GM13977 (cell line): Measurements from ENCODE around the gene FARS2.

ENCODE experiments used
- DNase-seq: peaks from one replicate; pipeline ENCODE4 v3.0.0; 2012; ENCODE audit warnings: low spot score
- CTCF ChIP-seq: IDR thresholded peaks from 2 replicates; pipeline ENCODE4 v1.5.1; 2012; ENCODE audit warnings: mild to moderate bottlenecking, control low read depth; ENCODE audit not compliant: insufficient read depth; ENCODE audit errors: extremely low read depth, missing control alignments
- in situ Hi-C: fragments of 300-500 bp; cut with MboI; formaldehyde crosslinking; loops from one replicate; pipeline ENCODE4 v1.12.0; 2022; ENCODE audit warnings: low sequenced_read_pairs, low pct_unique_long_range_greater_than_20kb, mixed read lengths, inconsistent platforms; ENCODE audit not compliant: unreplicated experiment

The FARS2 gene

DNA sequence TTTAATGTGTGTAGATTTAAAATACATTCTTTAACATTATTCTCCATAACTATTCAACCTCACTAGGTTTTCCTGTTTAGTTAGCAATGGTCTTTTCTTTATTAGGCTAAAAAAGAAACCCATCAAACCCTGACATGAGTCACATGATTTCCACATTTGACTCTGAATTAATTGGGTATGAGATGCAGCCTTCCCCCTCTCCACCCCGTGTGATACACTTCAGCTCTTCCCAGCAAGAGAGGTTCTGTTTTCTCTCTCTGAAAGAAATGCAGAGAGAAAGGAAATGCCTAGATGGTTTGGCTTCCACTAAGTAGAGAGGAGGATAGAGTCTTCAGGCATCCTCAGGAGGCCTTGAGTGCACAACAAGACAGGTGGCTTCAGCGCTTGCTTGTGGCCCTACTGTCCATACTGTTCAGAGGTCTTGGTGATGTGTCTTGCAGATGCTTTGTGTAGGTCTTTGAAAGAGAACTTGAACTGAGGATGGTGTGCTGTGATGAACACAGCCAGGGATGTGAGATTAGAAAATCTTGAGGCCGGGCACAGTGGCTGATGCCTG, 17.3 kb downstream of the FARS2 start:
- in situ Hi-C loops: no loop called here
- DNase-seq: no peak
- no peak for TF ChIP-seq CTCF

DNA sequence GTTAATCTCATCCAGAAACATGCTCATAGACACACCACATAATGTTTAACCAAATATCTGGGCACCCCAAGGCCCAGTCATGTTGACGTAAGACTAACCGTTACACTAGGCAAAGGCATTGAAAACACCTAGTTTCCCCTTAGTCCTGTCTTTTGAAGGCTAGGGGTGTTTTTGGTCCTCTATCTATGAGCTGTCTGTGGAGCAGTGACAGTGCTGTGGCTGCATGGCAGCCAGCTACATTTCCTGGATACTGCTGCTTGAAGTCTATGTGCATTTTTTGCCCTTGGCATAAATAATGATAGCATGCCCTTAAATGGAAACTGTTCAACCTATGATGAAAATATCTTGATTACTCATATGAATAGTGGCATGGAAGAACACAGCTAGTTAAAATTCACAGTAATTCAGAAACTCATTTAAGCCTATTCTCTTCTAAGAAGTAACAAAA, 18.6 kb downstream of the FARS2 start:
- DNase-seq: no peak
- in situ Hi-C loops: no loop called here
- TF ChIP-seq CTCF: no peak

DNA sequence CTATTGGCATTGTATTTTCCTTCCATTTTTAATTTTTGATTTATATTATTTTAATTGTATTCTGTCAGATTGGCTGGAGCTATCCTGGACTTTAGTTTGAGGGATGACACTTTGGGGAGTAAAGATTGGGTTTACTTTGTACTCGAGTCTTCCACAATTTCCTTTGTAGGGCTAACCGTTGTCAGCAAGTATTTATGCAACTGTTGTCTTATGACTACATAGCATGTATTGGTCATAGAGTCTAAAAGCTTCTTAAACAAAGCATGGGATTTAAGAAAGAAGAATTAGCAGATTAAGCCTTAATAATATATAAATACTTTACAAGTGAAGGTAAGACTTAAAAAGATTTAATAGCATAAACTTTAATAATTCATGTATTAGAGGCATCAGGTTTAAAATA, 19.6 kb downstream of the FARS2 start:
- in situ Hi-C loops: no loop called here

DNA sequence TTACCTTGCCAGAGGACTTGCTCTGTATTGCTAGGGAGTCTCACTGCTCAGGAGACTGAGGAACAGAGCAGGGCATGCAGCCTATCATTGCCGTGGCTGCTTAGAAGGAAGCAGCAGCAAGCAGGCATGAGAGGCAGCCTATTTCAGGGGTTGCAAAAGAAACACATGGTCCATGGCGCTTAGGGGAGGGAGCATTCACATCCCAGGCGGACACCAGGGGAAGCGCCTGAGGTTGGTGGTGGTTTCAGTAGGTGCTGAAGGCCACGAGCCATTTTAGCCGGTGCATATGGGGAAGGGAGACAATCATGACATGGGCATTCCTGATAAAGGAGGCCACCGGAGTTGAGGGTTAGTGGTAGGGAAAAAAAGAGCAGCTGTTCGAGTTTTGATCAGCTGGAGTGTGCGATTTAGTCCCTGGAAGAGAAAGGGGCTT, 20.9 kb downstream of the FARS2 start:
- in situ Hi-C loops: no loop called here
- DNase-seq: no peak
- no peak for TF ChIP-seq CTCF

More for the DNA sequence above, 19.6 kb downstream of the FARS2 start:
- no peak for TF ChIP-seq CTCF
- DNase-seq: no peak

GRCh38 chr6:5285081-5285480, 23.8 kb downstream of the FARS2 start:
- TF ChIP-seq CTCF: no peak
- no peak for DNase-seq
- in situ Hi-C loops: no loop called here

GRCh38 chr6:5285526-5285925, 24.2 kb downstream of the FARS2 start:
- DNase-seq: no peak
- in situ Hi-C loops: no loop called here
- TF ChIP-seq CTCF: no peak
